Astrocyte (in vitro differentiated cells and primary cell): ENCODE measurements around the gene VENTX. TPM values are rescaled to one million over a fixed set of nuclear protein-coding genes. Genes with fewer than 3 reads are reported as not detected.
A peak's percentile ranks its signal among the peaks of the same experiment; 100 is the strongest.

Experiments
- DNase-seq: peaks from one replicate; pipeline ENCODE4 v3.0.0-alpha.2; 2010; ENCODE audit warnings: low read depth
- FAIRE-seq: peaks from 2 replicates; lab custom pipeline; 2011; peaks lifted over from hg19 to GRCh38; lab: Jason Lieb, UNC
- H2AFZ ChIP-seq: 2 replicates; pipeline ENCODE4 v1.6.0; 2012; ENCODE audit warnings: low read depth, low read length, inconsistent platforms
- H3K27ac ChIP-seq: 2 replicates; pipeline ENCODE4 v1.5.1; 2011; ENCODE audit warnings: low read depth, low read length, inconsistent platforms
- H3K27me3 ChIP-seq: 2 replicates; pipeline ENCODE4 v1.6.0; 2011; ENCODE audit warnings: low read length, inconsistent platforms; ENCODE audit not compliant: insufficient read depth
- H3K36me3 ChIP-seq: 2 replicates; pipeline ENCODE4 v1.5.1; 2011; ENCODE audit warnings: low read length, inconsistent platforms; ENCODE audit not compliant: insufficient read depth
- H3K4me1 ChIP-seq: 2 replicates; pipeline ENCODE4 v1.5.1; 2011; ENCODE audit warnings: low read length, inconsistent platforms; ENCODE audit not compliant: insufficient read depth
- H3K4me2 ChIP-seq: 2 replicates; pipeline ENCODE4 v1.6.0; 2012; ENCODE audit warnings: low read length, inconsistent platforms
- H3K4me3 ChIP-seq: 2 replicates; pipeline ENCODE4 v1.5.1; 2011; ENCODE audit warnings: low read depth, mild to moderate bottlenecking, low read length, inconsistent platforms; ENCODE audit not compliant: insufficient read depth
- H3K79me2 ChIP-seq: 2 replicates; pipeline ENCODE4 v1.6.0; 2012; ENCODE audit warnings: mild to moderate bottlenecking, low read length, inconsistent platforms; ENCODE audit not compliant: insufficient read depth
- H3K9ac ChIP-seq: 2 replicates; pipeline ENCODE4 v1.6.0; 2012; ENCODE audit warnings: mild to moderate bottlenecking, low read length, inconsistent platforms
- H3K9me3 ChIP-seq: 2 replicates; pipeline ENCODE4 v1.5.1; 2012; ENCODE audit warnings: low read depth, mild to moderate bottlenecking, low read length, inconsistent platforms; ENCODE audit not compliant: insufficient read depth
- H4K20me1 ChIP-seq: 2 replicates; pipeline ENCODE4 v1.6.0; 2012; ENCODE audit warnings: low read length, inconsistent platforms; ENCODE audit not compliant: insufficient read depth
- H3K27ac Mint-ChIP-seq: one replicate; pipeline ENCODE4 v1.8.0; 2021; ENCODE audit warnings: mild to moderate bottlenecking, mixed read lengths; ENCODE audit not compliant: unreplicated experiment
- H3K27me3 Mint-ChIP-seq: one replicate; pipeline ENCODE4 v1.8.0; 2021; ENCODE audit warnings: low read depth, mixed read lengths; ENCODE audit not compliant: unreplicated experiment
- H3K36me3 Mint-ChIP-seq: one replicate; pipeline ENCODE4 v1.8.0; 2021; ENCODE audit warnings: low read depth, mixed read lengths; ENCODE audit not compliant: unreplicated experiment
- H3K4me1 Mint-ChIP-seq: one replicate; pipeline ENCODE4 v1.8.0; 2021; ENCODE audit warnings: low read depth, mixed read lengths; ENCODE audit not compliant: unreplicated experiment
- H3K4me3 Mint-ChIP-seq: one replicate; pipeline ENCODE4 v1.8.0; 2021; ENCODE audit warnings: mild to moderate bottlenecking, moderate library complexity, mixed read lengths; ENCODE audit not compliant: unreplicated experiment
- H3K9me3 Mint-ChIP-seq: one replicate; pipeline ENCODE4 v1.8.0; 2021; ENCODE audit warnings: mild to moderate bottlenecking, mixed read lengths; ENCODE audit not compliant: unreplicated experiment
- EZH2 ChIP-seq: IDR thresholded peaks from 2 replicates; pipeline ENCODE4 v1.6.1; 2012; ENCODE audit warnings: mild to moderate bottlenecking, low read length, inconsistent platforms; ENCODE audit not compliant: insufficient read depth
- total RNA-seq: library from RNA; stranded (reverse); gene quantifications from 2 replicates; pipeline ENCODE4 v1.2.1, GENCODE V29; 2021
- TF ChIP-seq, protein P1 (sequence below): IDR thresholded peaks from 2 replicates; pipeline ENCODE4 v1.5.1; 2011; ENCODE audit warnings: low read depth, mild to moderate bottlenecking, inconsistent platforms, low read length, moderate library complexity; ENCODE audit not compliant: insufficient read depth

Gene VENTX
- total RNA-seq, 1 donor from 2014 or later: 0.11 TPM

DNA sequence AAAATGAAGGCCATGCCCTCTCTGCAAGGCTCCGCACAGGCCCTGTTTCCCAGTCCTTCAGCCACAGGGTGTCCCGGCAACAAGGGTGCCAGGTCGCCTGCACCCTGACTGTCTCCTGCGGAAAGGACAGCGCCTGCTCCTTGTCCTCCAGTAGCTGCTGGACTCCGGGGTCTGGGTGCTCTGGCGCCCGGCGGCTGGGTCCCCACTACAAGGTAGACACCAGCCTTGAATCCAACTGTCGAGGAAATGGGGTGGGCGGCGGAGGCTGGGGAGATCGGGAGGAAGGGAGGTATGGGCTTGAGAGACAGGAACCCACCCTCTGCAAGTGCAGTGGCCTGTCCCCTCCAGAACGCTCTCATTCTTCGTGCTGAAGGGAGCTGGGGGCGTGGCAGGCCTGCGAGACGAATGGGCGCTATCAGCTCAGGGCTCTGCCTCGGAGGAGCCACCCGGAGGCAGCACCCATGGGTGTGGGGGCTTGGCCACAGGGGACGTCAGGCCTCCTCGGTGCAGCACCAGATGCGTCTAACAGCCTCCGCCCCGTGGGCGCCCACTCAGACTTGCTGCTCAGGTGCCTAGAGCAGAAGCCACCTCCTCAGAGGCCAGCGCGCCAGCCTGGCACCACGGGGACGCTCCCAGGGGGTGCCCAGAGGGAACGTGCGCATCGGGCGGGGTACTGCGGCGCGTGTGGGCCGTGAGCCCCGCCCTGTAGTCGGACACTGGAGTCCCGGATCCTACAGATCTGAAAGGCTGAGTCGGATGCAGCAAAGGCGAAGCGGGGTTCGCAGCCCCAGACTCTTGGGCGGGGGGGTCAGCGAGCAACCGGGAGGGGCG lies 23.5 kb downstream of the VENTX start:
- peak overlapping the region; percentile 56 for H2AFZ ChIP-seq
- no peaks in the 10 kb centered on the region for H3K9me3 Mint-ChIP-seq
- no peaks in the 10 kb centered on the region for H3K36me3 Mint-ChIP-seq
- no peak overlapping the region for H3K27ac Mint-ChIP-seq
- H3K4me2 ChIP-seq: peak overlapping the region; percentile 83
- no peaks in the 10 kb centered on the region for H3K9me3 ChIP-seq
- H3K27ac ChIP-seq: peak overlapping the region; percentile 47
- peaks cover 9% of the 10 kb centered on the region for H3K4me1 Mint-ChIP-seq
- peaks cover 24% of the 10 kb centered on the region for H3K27me3 Mint-ChIP-seq
- FAIRE-seq (no peak), DNase-seq (no peak)
- no peaks in the 10 kb centered on the region for H3K79me2 ChIP-seq
- peaks cover 2% of the 10 kb centered on the region for H3K27me3 ChIP-seq
- H3K4me3 ChIP-seq: no peak overlapping the region
- peak overlapping the region; percentile 40 for H3K4me3 Mint-ChIP-seq
- H3K9ac ChIP-seq: peak overlapping the region; percentile 64
- H4K20me1 ChIP-seq: no peaks in the 10 kb centered on the region
- H3K4me1 ChIP-seq: peaks cover 35% of the 10 kb centered on the region
- TF ChIP-seq EZH2: no peak
- TF ChIP-seq, protein P1, sequence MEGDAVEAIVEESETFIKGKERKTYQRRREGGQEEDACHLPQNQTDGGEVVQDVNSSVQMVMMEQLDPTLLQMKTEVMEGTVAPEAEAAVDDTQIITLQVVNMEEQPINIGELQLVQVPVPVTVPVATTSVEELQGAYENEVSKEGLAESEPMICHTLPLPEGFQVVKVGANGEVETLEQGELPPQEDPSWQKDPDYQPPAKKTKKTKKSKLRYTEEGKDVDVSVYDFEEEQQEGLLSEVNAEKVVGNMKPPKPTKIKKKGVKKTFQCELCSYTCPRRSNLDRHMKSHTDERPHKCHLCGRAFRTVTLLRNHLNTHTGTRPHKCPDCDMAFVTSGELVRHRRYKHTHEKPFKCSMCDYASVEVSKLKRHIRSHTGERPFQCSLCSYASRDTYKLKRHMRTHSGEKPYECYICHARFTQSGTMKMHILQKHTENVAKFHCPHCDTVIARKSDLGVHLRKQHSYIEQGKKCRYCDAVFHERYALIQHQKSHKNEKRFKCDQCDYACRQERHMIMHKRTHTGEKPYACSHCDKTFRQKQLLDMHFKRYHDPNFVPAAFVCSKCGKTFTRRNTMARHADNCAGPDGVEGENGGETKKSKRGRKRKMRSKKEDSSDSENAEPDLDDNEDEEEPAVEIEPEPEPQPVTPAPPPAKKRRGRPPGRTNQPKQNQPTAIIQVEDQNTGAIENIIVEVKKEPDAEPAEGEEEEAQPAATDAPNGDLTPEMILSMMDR: no peak
- no peaks in the 10 kb centered on the region for H3K36me3 ChIP-seq

DNA sequence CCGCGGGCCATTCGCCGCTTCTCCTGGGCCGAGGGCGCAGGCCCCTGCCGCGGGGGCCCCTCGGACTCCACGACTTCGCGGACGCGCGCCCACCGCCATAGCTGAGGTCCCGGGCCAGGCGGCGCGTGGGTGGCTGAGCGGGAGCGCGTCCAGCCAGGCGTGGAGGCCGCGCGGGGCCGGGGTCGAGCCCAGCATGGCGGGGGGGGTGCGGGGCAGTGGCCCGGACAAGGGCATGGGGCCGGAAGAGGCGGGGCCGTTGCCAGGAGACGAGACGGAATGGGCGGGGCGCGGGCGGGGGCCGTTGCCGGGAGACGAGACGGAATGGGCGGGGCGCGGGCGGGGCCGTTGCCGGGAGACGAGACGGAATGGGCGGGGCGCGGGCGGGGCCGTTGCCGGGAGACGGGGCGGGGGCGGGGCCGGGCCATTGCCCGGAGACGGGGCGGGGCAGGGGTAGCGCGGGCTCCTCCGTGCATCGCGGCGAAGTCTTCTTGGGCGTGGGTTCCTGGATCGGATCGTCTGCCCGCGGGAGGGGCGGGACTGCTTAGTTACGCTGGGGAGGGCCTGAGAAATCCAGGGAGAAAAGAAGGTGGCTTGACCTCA lies 24.2 kb downstream of the VENTX start:
- Mint-ChIP-seq H3K27ac (no peak overlapping the region), H3K9me3 (no peaks in the 10 kb centered on the region), H3K27me3 (peaks cover 23% of the 10 kb centered on the region), H3K4me1 (peaks cover 9% of the 10 kb centered on the region), H3K36me3 (no peaks in the 10 kb centered on the region), H3K4me3 (peak overlapping the region; percentile 67)
- H3K4me3 ChIP-seq: peak overlapping the region; percentile 49
- no peaks in the 10 kb centered on the region for H3K9me3 ChIP-seq
- peak overlapping the region; percentile 83 for H3K4me2 ChIP-seq
- no peaks in the 10 kb centered on the region for H3K79me2 ChIP-seq
- H3K27me3 ChIP-seq: peaks cover 2% of the 10 kb centered on the region
- peak overlapping the region; percentile 47 for H3K27ac ChIP-seq
- peaks cover 35% of the 10 kb centered on the region for H3K4me1 ChIP-seq
- peak overlapping the region; percentile 64 for H3K9ac ChIP-seq
- DNase-seq (peak; percentile 25), FAIRE-seq (no peak)
- no peaks in the 10 kb centered on the region for H3K36me3 ChIP-seq
- peak overlapping the region; percentile 56 for H2AFZ ChIP-seq
- TF ChIP-seq EZH2: no peak
- TF ChIP-seq, protein P1: no peak
- no peaks in the 10 kb centered on the region for H4K20me1 ChIP-seq

DNA sequence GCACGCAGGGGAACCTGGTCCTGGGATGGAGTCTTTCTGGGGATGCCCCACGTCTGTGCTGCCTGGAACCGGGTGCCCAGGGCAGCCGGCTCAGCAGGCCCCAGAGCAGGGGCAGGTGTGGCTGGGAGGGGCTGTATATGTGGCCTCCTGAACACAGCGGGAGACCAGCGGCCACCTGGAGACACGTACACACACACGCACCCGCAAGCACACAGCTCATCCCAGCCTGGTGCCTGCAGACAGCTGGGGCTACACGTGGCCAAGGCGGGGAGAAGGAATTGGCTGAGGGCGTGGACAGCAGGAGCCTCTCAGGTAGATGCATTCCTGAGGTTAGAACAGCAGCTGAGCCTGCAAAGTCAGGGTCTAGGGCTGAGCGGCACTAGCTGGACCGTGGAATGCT lies 25.0 kb downstream of the VENTX start:
- DNase-seq: no peak
- Histone ChIP-seq H3K4me3 (no peak overlapping the region), H3K4me1 (peaks cover 30% of the 10 kb centered on the region), H4K20me1 (no peaks in the 10 kb centered on the region), H3K27me3 (peaks cover 2% of the 10 kb centered on the region), H3K9me3 (no peaks in the 10 kb centered on the region), H3K9ac (no peak overlapping the region), H3K79me2 (no peaks in the 10 kb centered on the region), H3K4me2 (peak overlapping the region; percentile 76), H3K27ac (no peak overlapping the region), H2AFZ (no peak overlapping the region), H3K36me3 (no peaks in the 10 kb centered on the region)
- TF ChIP-seq EZH2: no peak
- TF ChIP-seq, protein P1: no peak
- no peaks in the 10 kb centered on the region for H3K9me3 Mint-ChIP-seq
- no peaks in the 10 kb centered on the region for H3K36me3 Mint-ChIP-seq
- no peak overlapping the region for H3K27ac Mint-ChIP-seq
- H3K27me3 Mint-ChIP-seq: peaks cover 17% of the 10 kb centered on the region
- peaks cover 5% of the 10 kb centered on the region for H3K4me1 Mint-ChIP-seq
- no peak for FAIRE-seq
- no peak overlapping the region for H3K4me3 Mint-ChIP-seq
